Measurements from ENCODE around the gene NDUFA12.

The NDUFA12 gene

GRCh38 chr12:94930772-94931171, 72.7 kb downstream of the NDUFA12 start:
- no peak for DNase-seq

- no peak for DNase-seq
Observed at GRCh38 chr12:94930216-94930654, 73.3 kb downstream of the NDUFA12 start.

GRCh38 chr12:94929780-94930179, 73.7 kb downstream of the NDUFA12 start:
- no peak for DNase-seq

- no peak for DNase-seq
Observed at GRCh38 chr12:94925729-94926128, 77.8 kb downstream of the NDUFA12 start.

GRCh38 chr12:94925206-94925605, 78.3 kb downstream of the NDUFA12 start:
- no peak for DNase-seq

GRCh38 chr12:94922561-94922960, 80.9 kb downstream of the NDUFA12 start:
- DNase-seq: no peak

Measured in activated effector memory CD4-positive, alpha-beta T cell treated with Interleukin-2 at 50 U/mL for 16 hours (primary cell).